ENCODE measurements around the gene GSTA5.
"Not testable (repeated sequence)": the region's sequence is repeated elsewhere in the genome, so short reads cannot be mapped to it uniquely, and the experiment has no call there.

The GSTA5 gene

DNA sequence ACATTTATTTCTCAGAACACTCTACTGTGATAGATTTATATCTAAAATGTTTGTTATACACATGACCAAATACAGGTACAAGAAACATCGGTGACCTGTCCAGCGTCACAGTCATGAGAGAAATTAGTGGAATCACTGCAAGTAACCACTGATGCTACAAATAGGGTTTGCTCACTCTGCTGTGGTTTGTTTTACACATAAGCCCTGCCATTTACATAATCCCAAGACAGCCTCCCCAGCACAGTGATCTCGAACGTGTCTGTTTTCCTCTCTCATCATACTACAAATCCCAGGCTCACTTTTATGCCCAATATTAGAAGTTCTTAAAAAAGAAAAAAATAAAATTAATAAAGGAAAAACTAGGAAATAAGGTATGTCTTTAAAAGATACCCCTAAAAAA, 30.8 kb downstream of the GSTA5 start:
- not testable (repeated sequence) for H3K4me1 ChIP-seq (ENCODE audit: insufficient read depth, low read length); H3K4me3 ChIP-seq (ENCODE audit: low read depth in 1 of 2, low read length in 2 of 2); H3K27me3 ChIP-seq (ENCODE audit: control insufficient read depth in 1 of 2, insufficient read depth in 2 of 2, low read length in 2 of 2); H3K36me3 ChIP-seq (ENCODE audit: insufficient read depth, low read length); H3K27ac ChIP-seq (ENCODE audit: low read depth, low read length); H3K9me3 ChIP-seq (ENCODE audit: low read length); H3K9ac ChIP-seq (ENCODE audit: low read length)

DNA sequence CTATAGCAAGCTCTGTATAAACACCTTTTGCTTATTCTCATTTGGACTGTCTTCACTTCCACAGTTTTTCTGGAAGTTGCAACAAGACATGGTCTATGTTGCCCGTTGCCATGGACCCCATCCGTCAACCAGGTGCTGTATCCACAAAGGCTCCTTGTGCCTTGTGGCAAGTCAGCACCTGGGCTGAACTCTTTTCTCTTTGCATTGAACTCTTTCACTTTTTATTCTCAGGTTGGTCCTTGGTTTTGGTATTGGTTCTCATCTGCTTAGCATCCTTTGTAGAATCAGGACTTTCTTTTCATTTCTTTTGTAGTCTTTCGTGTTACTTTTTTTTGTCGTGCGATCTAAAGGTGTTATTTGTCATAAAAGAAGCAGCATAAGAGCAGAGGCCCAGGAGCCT, 32.0 kb downstream of the GSTA5 start:
- Histone ChIP-seq H3K27me3 (ENCODE audit: control insufficient read depth in 1 of 2, insufficient read depth in 2 of 2, low read length in 2 of 2) (no peaks in the 10 kb centered on the region), H3K36me3 (ENCODE audit: insufficient read depth, low read length) (no peaks in the 10 kb centered on the region), H3K9ac (ENCODE audit: low read length) (no peak overlapping the region), H3K9me3 (ENCODE audit: low read length) (no peaks in the 10 kb centered on the region), H3K4me1 (ENCODE audit: insufficient read depth, low read length) (no peaks in the 10 kb centered on the region), H3K4me3 (ENCODE audit: low read depth in 1 of 2, low read length in 2 of 2) (no peak overlapping the region), H3K27ac (ENCODE audit: low read depth, low read length) (no peak overlapping the region)

DNA sequence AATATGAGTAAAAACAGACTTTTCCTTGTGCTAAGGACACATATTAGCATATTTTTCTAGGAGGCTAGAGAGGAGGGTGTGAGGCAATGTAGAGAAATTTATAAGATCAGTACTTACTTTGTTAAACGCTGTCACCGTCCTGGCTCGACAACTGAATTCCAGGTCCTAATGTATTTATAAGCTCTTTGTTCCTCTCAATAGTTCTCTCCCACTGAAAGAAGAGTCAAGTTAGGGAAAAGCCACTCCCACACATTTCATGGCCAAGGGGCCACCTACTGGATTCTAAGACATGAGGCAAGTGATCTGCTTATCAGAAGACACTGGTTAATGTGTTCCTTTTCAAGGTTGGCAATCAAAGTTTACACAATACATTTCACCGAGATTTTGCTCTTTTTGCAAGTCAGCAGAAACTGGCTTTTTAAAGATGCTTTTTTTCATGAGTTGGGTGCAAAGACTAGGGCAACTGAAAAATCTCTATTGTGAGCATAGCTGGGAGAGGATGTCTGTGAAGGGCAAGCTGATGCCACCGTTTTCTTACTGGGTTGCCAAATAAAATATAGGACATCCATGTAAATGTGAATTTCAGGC, 36.9 kb downstream of the GSTA5 start, which contains the start of gene GSTA1:
GSTA1 (minus strand) TSS at position 149 of the 588 bp plus-strand sequence. CDS start 4,549 bp downstream, outside the sequence.
- H3K4me3 ChIP-seq (ENCODE audit: low read depth in 1 of 2, low read length in 2 of 2); H3K27ac ChIP-seq (ENCODE audit: low read depth, low read length); H3K4me1 ChIP-seq (ENCODE audit: insufficient read depth, low read length); H3K9ac ChIP-seq (ENCODE audit: low read length); H3K36me3 ChIP-seq (ENCODE audit: insufficient read depth, low read length); H3K27me3 ChIP-seq (ENCODE audit: control insufficient read depth in 1 of 2, insufficient read depth in 2 of 2, low read length in 2 of 2); H3K9me3 ChIP-seq (ENCODE audit: low read length): not testable (repeated sequence)

DNA sequence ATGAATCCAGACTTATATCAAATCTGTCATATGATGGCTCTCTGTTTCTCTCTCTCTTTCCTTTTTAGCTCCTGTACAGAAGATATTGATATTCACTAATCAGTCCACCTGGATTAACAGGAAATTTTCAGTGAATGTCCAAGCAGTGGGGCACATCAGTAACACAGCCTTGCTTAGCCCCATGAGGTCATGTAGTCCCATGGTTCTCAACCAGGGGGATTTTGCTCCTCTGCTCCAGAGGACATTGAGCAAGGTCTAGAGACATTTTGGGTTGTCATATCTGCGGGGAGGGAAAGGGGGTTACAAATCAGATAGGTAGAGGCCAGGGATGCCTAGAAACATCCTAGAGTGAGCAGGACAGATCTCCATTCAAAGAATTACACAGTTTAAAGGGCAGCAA, 37.8 kb downstream of the GSTA5 start:
- no peak overlapping the region for H3K4me3 ChIP-seq (ENCODE audit: low read depth in 1 of 2, low read length in 2 of 2)
- no peak overlapping the region for H3K27ac ChIP-seq (ENCODE audit: low read depth, low read length)
- no peaks in the 10 kb centered on the region for H3K27me3 ChIP-seq (ENCODE audit: control insufficient read depth in 1 of 2, insufficient read depth in 2 of 2, low read length in 2 of 2)
- no peak overlapping the region for H3K9ac ChIP-seq (ENCODE audit: low read length)
- H3K4me1 ChIP-seq (ENCODE audit: insufficient read depth, low read length) = no peaks in the 10 kb centered on the region
- no peaks in the 10 kb centered on the region for H3K36me3 ChIP-seq (ENCODE audit: insufficient read depth, low read length)
- H3K9me3 ChIP-seq (ENCODE audit: low read length) = no peaks in the 10 kb centered on the region

DNA sequence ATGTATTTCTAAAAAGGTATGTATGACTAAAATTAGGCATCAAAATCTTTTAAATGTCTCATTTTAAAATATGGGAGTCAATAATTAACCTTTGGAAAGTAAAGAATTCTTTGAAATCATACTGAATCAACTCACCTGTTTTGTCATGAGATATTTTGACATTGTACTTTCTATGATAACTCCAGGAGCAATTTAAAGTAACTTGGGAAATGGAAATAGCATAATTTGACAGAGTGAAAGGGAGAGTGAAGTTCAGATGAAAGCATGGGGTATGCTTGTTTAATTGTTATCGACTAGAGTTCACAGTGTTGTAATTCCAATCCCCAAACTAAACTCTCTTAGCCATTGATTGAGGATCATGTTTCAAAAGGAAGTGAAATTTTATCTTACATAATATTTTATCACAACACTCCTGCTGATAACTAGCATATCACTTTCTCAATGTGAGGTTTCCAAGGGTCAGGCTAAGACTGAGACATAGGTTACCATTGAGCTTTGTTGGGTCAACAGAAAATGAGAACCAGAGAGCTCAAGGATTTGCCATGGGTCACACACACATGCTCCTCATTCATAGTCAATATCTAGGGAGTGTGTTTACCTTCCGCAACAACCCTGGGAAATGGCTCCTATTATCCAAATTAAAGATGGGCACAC, 39.3 kb downstream of the GSTA5 start:
- no peaks in the 10 kb centered on the region for H3K36me3 ChIP-seq (ENCODE audit: insufficient read depth, low read length)
- no peak overlapping the region for H3K4me3 ChIP-seq (ENCODE audit: low read depth in 1 of 2, low read length in 2 of 2)
- no peaks in the 10 kb centered on the region for H3K9me3 ChIP-seq (ENCODE audit: low read length)
- H3K9ac ChIP-seq (ENCODE audit: low read length) = no peak overlapping the region
- H3K27me3 ChIP-seq (ENCODE audit: control insufficient read depth in 1 of 2, insufficient read depth in 2 of 2, low read length in 2 of 2) = no peaks in the 10 kb centered on the region
- no peaks in the 10 kb centered on the region for H3K4me1 ChIP-seq (ENCODE audit: insufficient read depth, low read length)
- H3K27ac ChIP-seq (ENCODE audit: low read depth, low read length) = no peak overlapping the region

DNA sequence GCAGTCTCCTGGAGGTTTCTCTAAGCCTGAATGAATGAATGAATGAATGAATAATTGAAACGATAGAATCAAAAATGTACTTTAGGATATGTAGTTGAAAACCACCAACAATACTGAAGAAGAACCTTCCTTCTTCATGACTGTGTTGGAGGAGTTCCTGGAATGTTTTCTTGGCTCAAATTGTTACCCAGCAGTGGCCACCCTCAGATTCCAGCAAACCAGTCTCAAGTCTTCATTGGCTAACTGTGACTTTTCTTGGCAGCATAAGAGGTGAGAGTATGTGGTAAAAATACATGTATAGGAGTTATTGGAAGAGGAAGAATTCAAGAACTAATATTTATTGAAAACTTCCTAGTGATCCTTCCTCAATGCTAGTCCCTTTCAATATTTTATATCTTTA, 41.3 kb downstream of the GSTA5 start:
- H3K27me3 ChIP-seq (ENCODE audit: control insufficient read depth in 1 of 2, insufficient read depth in 2 of 2, low read length in 2 of 2); H3K4me3 ChIP-seq (ENCODE audit: low read depth in 1 of 2, low read length in 2 of 2); H3K36me3 ChIP-seq (ENCODE audit: insufficient read depth, low read length); H3K9me3 ChIP-seq (ENCODE audit: low read length); H3K27ac ChIP-seq (ENCODE audit: low read depth, low read length); H3K4me1 ChIP-seq (ENCODE audit: insufficient read depth, low read length); H3K9ac ChIP-seq (ENCODE audit: low read length): not testable (repeated sequence)

DNA sequence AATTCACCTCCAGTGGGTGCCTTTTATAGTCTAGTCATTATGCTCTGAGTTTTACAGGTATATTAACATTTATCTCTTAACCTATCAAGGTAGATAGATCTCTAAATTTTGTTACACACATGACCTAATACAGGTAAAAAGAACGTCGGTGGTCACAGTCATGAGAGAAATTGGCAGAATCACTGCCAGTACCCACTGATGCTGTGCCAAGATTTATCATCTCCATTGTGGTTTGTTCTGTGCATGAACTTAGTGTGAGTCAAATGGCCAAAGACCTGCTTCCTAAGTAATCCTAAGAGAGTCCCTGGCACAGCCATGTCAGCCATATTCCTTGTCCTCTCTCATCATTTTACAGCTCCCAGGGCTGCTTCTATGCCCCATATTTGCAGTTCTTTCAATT, 46.2 kb downstream of the GSTA5 start:
- H3K36me3 ChIP-seq (ENCODE audit: insufficient read depth, low read length); H3K27ac ChIP-seq (ENCODE audit: low read depth, low read length); H3K27me3 ChIP-seq (ENCODE audit: control insufficient read depth in 1 of 2, insufficient read depth in 2 of 2, low read length in 2 of 2); H3K4me3 ChIP-seq (ENCODE audit: low read depth in 1 of 2, low read length in 2 of 2); H3K9me3 ChIP-seq (ENCODE audit: low read length); H3K4me1 ChIP-seq (ENCODE audit: insufficient read depth, low read length); H3K9ac ChIP-seq (ENCODE audit: low read length): not testable (repeated sequence)

DNA sequence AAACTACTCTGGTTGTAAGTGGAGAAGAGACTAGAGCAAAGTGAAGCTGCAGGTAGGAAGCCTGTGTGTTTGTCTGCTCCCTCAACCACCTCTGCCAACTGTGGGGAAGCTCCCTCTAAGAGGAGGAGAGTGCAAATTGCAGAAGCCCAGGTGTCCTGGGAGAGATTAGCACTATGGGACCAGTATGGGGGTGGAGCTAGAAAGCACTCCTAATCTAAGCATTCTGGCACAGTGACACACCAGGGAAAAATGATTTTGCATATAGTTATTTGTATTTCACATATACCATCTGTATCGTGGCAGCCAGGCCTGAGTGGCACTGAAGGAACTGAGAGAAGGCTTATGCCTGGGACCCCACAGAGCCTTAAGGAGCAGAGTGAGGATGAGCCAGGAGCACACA, 49.8 kb downstream of the GSTA5 start:
- no peaks in the 10 kb centered on the region for H3K36me3 ChIP-seq (ENCODE audit: insufficient read depth, low read length)
- no peaks in the 10 kb centered on the region for H3K4me1 ChIP-seq (ENCODE audit: insufficient read depth, low read length)
- H3K9me3 ChIP-seq (ENCODE audit: low read length) = no peaks in the 10 kb centered on the region
- no peak overlapping the region for H3K4me3 ChIP-seq (ENCODE audit: low read depth in 1 of 2, low read length in 2 of 2)
- no peaks in the 10 kb centered on the region for H3K27me3 ChIP-seq (ENCODE audit: control insufficient read depth in 1 of 2, insufficient read depth in 2 of 2, low read length in 2 of 2)
- no peak overlapping the region for H3K9ac ChIP-seq (ENCODE audit: low read length)
- H3K27ac ChIP-seq (ENCODE audit: low read depth, low read length) = no peak overlapping the region

DNA sequence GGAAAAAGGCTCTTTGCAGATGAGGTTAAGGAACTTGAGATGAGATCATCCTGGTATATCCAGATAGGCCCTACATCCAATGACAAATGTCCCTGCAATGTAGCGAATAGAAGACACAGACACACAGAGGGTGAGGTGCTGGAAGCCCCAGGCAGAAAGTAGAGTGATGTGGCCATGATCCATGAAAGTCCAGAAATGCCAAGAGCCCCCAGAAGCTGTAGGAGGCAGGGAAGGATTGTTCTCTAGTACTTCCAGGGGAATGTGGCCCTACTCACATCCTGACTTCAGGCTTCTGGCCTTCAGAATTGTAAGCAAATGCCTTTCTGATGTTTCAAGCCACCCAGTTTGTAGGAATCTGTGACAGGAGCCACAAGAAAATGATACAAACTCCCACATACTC, 51.0 kb downstream of the GSTA5 start:
- H3K36me3 ChIP-seq (ENCODE audit: insufficient read depth, low read length); H3K4me1 ChIP-seq (ENCODE audit: insufficient read depth, low read length); H3K9me3 ChIP-seq (ENCODE audit: low read length); H3K9ac ChIP-seq (ENCODE audit: low read length); H3K27ac ChIP-seq (ENCODE audit: low read depth, low read length); H3K27me3 ChIP-seq (ENCODE audit: control insufficient read depth in 1 of 2, insufficient read depth in 2 of 2, low read length in 2 of 2); H3K4me3 ChIP-seq (ENCODE audit: low read depth in 1 of 2, low read length in 2 of 2): not testable (repeated sequence)

DNA sequence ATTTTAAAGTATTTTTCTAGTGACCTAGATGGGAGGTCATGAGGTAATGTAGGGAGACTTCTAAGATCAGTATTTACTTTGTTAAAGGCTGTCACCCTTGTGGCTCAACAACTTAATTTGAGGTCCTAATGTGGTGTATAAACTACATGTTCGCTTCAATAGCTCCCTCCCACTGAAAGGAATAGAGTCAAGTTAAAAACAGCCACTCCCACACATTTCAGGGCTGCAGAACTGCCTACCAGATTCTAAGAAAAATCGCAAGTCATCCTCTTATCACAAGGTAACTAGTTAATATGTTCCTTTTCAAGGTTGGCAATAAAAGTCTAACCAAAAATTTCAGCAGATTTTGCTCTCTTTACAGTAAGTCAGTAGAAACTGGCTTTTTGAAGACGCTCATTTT, 52.1 kb downstream of the GSTA5 start:
- H3K9ac ChIP-seq (ENCODE audit: low read length) = no peak overlapping the region
- no peak overlapping the region for H3K4me3 ChIP-seq (ENCODE audit: low read depth in 1 of 2, low read length in 2 of 2)
- no peaks in the 10 kb centered on the region for H3K9me3 ChIP-seq (ENCODE audit: low read length)
- H3K36me3 ChIP-seq (ENCODE audit: insufficient read depth, low read length) = no peaks in the 10 kb centered on the region
- H3K4me1 ChIP-seq (ENCODE audit: insufficient read depth, low read length) = no peaks in the 10 kb centered on the region
- no peak overlapping the region for H3K27ac ChIP-seq (ENCODE audit: low read depth, low read length)
- no peaks in the 10 kb centered on the region for H3K27me3 ChIP-seq (ENCODE audit: control insufficient read depth in 1 of 2, insufficient read depth in 2 of 2, low read length in 2 of 2)

DNA sequence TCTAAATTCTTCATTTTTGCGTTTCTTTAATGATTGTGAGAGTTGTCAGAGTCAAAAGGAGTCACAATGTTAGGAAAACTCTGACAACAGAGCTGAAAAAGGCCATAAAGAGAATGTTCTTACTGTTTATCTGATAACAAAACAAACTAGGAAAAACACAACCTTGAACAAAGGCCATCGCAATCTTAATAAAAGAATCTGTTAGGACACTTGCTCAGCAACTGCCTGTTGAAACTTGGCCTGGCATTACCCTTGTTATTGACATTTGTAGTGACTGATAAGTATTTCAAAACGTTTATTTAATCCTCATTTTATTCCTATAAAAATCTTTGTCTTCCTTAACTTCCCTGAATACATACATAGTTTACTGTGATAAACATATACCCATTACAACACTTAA, 52.7 kb downstream of the GSTA5 start:
- Histone ChIP-seq H3K27me3 (ENCODE audit: control insufficient read depth in 1 of 2, insufficient read depth in 2 of 2, low read length in 2 of 2) (no peaks in the 10 kb centered on the region), H3K36me3 (ENCODE audit: insufficient read depth, low read length) (no peaks in the 10 kb centered on the region), H3K4me1 (ENCODE audit: insufficient read depth, low read length) (no peaks in the 10 kb centered on the region), H3K9me3 (ENCODE audit: low read length) (no peaks in the 10 kb centered on the region), H3K9ac (ENCODE audit: low read length) (no peak overlapping the region), H3K27ac (ENCODE audit: low read depth, low read length) (no peak overlapping the region), H3K4me3 (ENCODE audit: low read depth in 1 of 2, low read length in 2 of 2) (no peak overlapping the region)

DNA sequence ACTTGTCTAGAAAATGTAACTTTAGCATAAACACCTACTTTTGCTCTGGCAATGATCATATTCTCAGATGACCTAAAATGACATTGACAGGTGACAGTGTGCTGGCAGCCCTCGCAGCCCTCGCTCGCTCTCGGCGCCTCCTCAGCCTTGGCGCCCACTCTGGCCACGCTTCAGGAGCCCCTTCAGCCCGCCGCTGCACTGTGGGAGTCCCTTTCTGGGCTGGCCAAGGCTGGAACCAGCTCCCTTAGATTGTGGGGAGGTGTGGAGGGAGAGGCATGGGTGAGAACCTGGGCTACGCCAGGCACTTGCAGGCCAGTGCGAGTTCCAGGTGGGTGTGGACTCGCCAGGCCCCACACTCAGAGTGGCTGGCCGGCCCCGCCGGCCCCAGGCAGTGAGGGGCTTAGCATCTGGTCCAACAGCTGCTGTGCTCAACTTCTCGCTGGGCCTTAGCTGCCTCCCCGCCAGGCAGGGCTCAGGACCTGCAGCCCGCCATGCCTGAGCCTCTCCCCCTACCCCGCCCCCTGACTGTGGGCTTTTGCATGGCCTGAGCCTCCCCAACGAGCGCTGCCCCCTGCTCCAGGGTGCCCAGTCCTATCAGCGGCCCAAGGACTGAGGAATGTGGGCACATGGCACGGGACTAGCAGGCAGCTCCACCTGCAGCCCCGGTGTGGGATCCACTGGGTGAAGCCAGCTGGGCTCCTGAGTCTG, 54.2 kb downstream of the GSTA5 start:
- Histone ChIP-seq H3K9ac (ENCODE audit: low read length) (no peak overlapping the region), H3K36me3 (ENCODE audit: insufficient read depth, low read length) (no peaks in the 10 kb centered on the region), H3K27ac (ENCODE audit: low read depth, low read length) (no peak overlapping the region), H3K4me3 (ENCODE audit: low read depth in 1 of 2, low read length in 2 of 2) (no peak overlapping the region), H3K27me3 (ENCODE audit: control insufficient read depth in 1 of 2, insufficient read depth in 2 of 2, low read length in 2 of 2) (no peaks in the 10 kb centered on the region), H3K9me3 (ENCODE audit: low read length) (no peaks in the 10 kb centered on the region), H3K4me1 (ENCODE audit: insufficient read depth, low read length) (no peaks in the 10 kb centered on the region)

All from muscle layer of colon (tissue), 2 donors.